ENCODE data around the gene C16orf89. TPM values are rescaled to one million over a fixed set of nuclear protein-coding genes. Genes with fewer than 3 reads are reported as not detected.
"Not testable (repeated sequence)": the region's sequence is repeated elsewhere in the genome, so short reads cannot be mapped to it uniquely, and the experiment has no call there.

Gene C16orf89
- polyA plus RNA-seq, 1 of the 3 experiments (the other 2 are of a cell fraction): not detected

DNA sequence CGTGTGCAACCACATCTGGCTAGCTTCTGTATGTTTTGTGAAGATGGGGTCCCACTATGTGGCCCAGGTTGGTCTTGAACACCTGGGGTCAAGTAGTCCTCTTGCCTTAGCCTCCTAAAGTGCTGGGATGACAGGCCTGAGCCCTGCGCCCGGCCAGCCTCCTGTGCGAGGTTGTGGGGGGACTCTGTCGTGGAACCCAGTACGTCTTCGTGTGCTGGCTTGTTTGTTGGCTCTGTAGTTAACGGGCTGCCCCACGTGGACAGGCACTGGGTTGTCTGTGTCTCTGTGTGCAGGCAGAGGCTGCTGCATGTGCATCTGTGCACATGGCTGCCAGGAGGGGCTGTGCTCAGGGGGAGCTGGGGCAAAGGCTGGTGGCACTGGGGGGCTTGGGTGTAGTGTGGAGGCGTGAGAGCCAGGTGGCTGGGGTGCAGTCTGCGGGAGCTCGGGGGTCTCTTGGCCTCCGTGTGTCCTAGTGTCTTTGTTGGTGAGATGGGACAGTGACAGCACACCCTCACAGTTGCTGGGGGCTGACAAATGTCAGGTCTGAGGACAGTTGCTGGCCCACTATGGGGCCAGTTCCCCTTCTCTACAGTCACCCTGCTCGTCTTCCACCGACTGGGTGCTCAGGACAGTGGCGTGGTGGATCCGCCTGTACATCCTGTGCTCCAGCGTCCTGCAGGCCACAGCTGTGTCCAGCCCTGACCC lies 22.5 kb upstream of the C16orf89 start:
- not testable (repeated sequence) for H3K9ac ChIP-seq; H2AFZ ChIP-seq (ENCODE audit: low read depth); H3K9me3 ChIP-seq; H3K4me1 ChIP-seq (ENCODE audit: control insufficient read depth in 1 of 2, insufficient read depth in 2 of 2, low read depth in 1 of 2, low read length in 1 of 2); H3K79me2 ChIP-seq (ENCODE audit: insufficient read depth); H4K20me1 ChIP-seq (ENCODE audit: insufficient read depth); H3K4me3 ChIP-seq (ENCODE audit: low read depth in 2 of 2, low read length in 1 of 2); H3F3A ChIP-seq (replicated peaks; ENCODE audit: insufficient read depth); H3K27ac ChIP-seq (ENCODE audit: low read depth in 2 of 2, low read length in 1 of 2); H3K27me3 ChIP-seq (ENCODE audit: insufficient read depth); H3K9me2 ChIP-seq; H3K4me2 ChIP-seq; DNase-seq
- CTCF ChIA-PET: interaction anchor here (1.3 kb wide), 1 partner anchor 31 kb away, joined by 3 read pairs; no protein-coding TSS in a partner anchor
- POLR2A ChIA-PET: interaction anchor here (1.1 kb wide), 1 partner anchor 16 kb away, joined by 3 read pairs; no protein-coding TSS in a partner anchor
- WGBS (ENCODE audit: low lambda C conversion rate): 98% methylated on average over 12 of the region's 18 CpGs
- H3K36me3 ChIP-seq (replicated peaks in 1 of 2; ENCODE audit: control insufficient read depth in 1 of 2, insufficient read depth in 2 of 2, low read length in 1 of 2): peaks cover 7 to 12% of the 10 kb centered on the region in 2 experiments

- CTCF ChIA-PET: interaction anchor here (1.4 to 1.6 kb wide), 2 partner anchors 13 to 31 kb away, joined by 6 to 8 read pairs; no protein-coding TSS in a partner anchor
- H3K9me3 ChIP-seq; H3K79me2 ChIP-seq (ENCODE audit: insufficient read depth); DNase-seq; H3K27me3 ChIP-seq (ENCODE audit: insufficient read depth); H3K4me3 ChIP-seq (ENCODE audit: low read depth in 2 of 2, low read length in 1 of 2); H4K20me1 ChIP-seq (ENCODE audit: insufficient read depth); H3K9me2 ChIP-seq; H3K4me2 ChIP-seq; POLR2A ChIA-PET; H3K9ac ChIP-seq; H2AFZ ChIP-seq (ENCODE audit: low read depth); H3F3A ChIP-seq (replicated peaks; ENCODE audit: insufficient read depth); H3K27ac ChIP-seq (ENCODE audit: low read depth in 2 of 2, low read length in 1 of 2); H3K4me1 ChIP-seq (ENCODE audit: control insufficient read depth in 1 of 2, insufficient read depth in 2 of 2, low read depth in 1 of 2, low read length in 1 of 2): not testable (repeated sequence)
- peaks cover 11 to 12% of the 10 kb centered on the region in 2 experiments for H3K36me3 ChIP-seq (replicated peaks in 1 of 2; ENCODE audit: control insufficient read depth in 1 of 2, insufficient read depth in 2 of 2, low read length in 1 of 2)
- 92% methylated on average over 11 of the region's 11 CpGs for WGBS (ENCODE audit: low lambda C conversion rate)
These were observed 20.0 kb upstream of the C16orf89 start for GRCh38 chr16:5085716-5086115.

DNA sequence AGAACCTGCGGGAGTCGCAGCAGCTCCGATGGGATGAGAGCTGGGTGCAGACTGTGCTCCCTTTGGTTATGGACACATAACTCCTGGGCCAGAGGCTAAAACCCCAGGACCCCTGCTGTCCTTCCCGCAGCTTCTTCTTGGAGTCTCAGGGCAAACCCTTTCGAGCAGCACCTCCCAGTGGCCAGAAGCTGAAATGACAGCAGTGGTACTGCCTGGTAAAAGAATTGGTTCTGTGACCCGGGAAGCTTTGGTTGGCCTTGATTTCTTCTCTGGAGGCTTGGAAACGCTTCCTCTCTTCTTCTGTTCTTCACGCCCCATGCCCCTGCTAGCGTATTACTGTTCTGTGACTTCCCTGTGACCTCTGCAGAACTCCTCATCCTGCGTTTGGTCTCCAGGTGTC lies 19.0 kb upstream of the C16orf89 start:
- H3K9ac ChIP-seq; H3K9me2 ChIP-seq; H3K27me3 ChIP-seq (ENCODE audit: insufficient read depth); H2AFZ ChIP-seq (ENCODE audit: low read depth); H3K79me2 ChIP-seq (ENCODE audit: insufficient read depth); H3K4me3 ChIP-seq (ENCODE audit: low read depth in 2 of 2, low read length in 1 of 2); H3F3A ChIP-seq (replicated peaks; ENCODE audit: insufficient read depth); H3K9me3 ChIP-seq; H3K4me1 ChIP-seq (ENCODE audit: control insufficient read depth in 1 of 2, insufficient read depth in 2 of 2, low read depth in 1 of 2, low read length in 1 of 2); H3K4me2 ChIP-seq; H3K27ac ChIP-seq (ENCODE audit: low read depth in 2 of 2, low read length in 1 of 2); H4K20me1 ChIP-seq (ENCODE audit: insufficient read depth): not testable (repeated sequence)
- ChIA-PET CTCF (interaction anchor here (0.7 to 1.6 kb wide), 11 partner anchors 8 to 129 kb away, joined by 3 to 8 read pairs (median 3); no protein-coding TSS in a partner anchor), POLR2A (interaction anchor here (1.5 kb wide), 1 partner anchor 29 kb away, joined by 3 read pairs; no protein-coding TSS in a partner anchor)
- DNase-seq: peak; percentile 66
- H3K36me3 ChIP-seq (replicated peaks in 1 of 2; ENCODE audit: control insufficient read depth in 1 of 2, insufficient read depth in 2 of 2, low read length in 1 of 2): peaks cover 10 to 12% of the 10 kb centered on the region in 2 experiments
- 60% methylated on average over 5 of the region's 10 CpGs for WGBS (ENCODE audit: low lambda C conversion rate)
- TF ChIP-seq, protein P1, sequence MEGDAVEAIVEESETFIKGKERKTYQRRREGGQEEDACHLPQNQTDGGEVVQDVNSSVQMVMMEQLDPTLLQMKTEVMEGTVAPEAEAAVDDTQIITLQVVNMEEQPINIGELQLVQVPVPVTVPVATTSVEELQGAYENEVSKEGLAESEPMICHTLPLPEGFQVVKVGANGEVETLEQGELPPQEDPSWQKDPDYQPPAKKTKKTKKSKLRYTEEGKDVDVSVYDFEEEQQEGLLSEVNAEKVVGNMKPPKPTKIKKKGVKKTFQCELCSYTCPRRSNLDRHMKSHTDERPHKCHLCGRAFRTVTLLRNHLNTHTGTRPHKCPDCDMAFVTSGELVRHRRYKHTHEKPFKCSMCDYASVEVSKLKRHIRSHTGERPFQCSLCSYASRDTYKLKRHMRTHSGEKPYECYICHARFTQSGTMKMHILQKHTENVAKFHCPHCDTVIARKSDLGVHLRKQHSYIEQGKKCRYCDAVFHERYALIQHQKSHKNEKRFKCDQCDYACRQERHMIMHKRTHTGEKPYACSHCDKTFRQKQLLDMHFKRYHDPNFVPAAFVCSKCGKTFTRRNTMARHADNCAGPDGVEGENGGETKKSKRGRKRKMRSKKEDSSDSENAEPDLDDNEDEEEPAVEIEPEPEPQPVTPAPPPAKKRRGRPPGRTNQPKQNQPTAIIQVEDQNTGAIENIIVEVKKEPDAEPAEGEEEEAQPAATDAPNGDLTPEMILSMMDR (IDR thresholded peaks at IDR 0.05): peak; percentile 72
- peak; percentile 61 for TF ChIP-seq RAD21 (IDR thresholded peaks at IDR 0.05; ENCODE audit: low read length)

DNA sequence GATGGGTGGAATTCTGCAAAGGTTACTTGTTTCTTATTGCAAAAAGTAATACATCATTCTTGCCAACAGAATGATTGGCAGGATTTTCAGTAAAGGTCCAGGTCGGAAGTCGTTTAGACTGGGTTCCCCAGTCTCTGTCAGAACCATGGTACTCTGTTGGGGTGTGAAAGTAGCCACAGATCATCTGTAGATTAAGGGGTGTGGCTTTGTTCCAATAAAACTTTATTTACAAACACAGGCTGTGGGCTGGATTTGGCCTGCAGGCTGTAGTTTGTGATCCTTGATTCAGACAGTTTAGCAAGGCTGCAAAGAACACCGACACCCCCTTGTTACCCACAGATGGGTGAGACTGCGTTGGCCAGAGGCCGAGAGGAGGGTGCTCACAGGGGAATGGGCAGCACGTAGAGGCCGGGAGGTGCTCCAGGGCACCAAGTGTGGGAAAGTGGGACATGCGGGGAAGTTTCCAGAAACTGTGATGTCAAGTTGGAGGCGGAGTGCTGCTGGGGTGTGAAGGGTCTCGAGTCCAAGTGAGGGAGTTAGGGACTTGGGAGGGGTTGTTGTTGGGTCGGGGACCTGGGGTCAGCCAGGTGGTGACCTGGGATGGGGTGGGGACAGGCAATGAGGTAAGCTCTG lies 18.5 kb upstream of the C16orf89 start:
- not testable (repeated sequence) for H3K4me2 ChIP-seq; H3K4me3 ChIP-seq (ENCODE audit: low read depth in 2 of 2, low read length in 1 of 2); H3F3A ChIP-seq (replicated peaks; ENCODE audit: insufficient read depth); H2AFZ ChIP-seq (ENCODE audit: low read depth); H3K27me3 ChIP-seq (ENCODE audit: insufficient read depth); H3K9me3 ChIP-seq; H3K9me2 ChIP-seq; H4K20me1 ChIP-seq (ENCODE audit: insufficient read depth); H3K79me2 ChIP-seq (ENCODE audit: insufficient read depth); H3K9ac ChIP-seq; H3K4me1 ChIP-seq (ENCODE audit: control insufficient read depth in 1 of 2, insufficient read depth in 2 of 2, low read depth in 1 of 2, low read length in 1 of 2); H3K27ac ChIP-seq (ENCODE audit: low read depth in 2 of 2, low read length in 1 of 2); DNase-seq
- ChIA-PET CTCF (interaction anchor here (0.7 to 1.6 kb wide), 12 partner anchors 8 to 128 kb away, joined by 3 to 8 read pairs (median 3); no protein-coding TSS in a partner anchor), POLR2A (interaction anchor here (1.5 kb wide), 1 partner anchor 28 kb away, joined by 3 read pairs; no protein-coding TSS in a partner anchor)
- H3K36me3 ChIP-seq (replicated peaks in 1 of 2; ENCODE audit: control insufficient read depth in 1 of 2, insufficient read depth in 2 of 2, low read length in 1 of 2): peaks cover 9 to 12% of the 10 kb centered on the region in 2 experiments
- WGBS (ENCODE audit: low lambda C conversion rate): 78% methylated on average over 11 of the region's 11 CpGs

DNA sequence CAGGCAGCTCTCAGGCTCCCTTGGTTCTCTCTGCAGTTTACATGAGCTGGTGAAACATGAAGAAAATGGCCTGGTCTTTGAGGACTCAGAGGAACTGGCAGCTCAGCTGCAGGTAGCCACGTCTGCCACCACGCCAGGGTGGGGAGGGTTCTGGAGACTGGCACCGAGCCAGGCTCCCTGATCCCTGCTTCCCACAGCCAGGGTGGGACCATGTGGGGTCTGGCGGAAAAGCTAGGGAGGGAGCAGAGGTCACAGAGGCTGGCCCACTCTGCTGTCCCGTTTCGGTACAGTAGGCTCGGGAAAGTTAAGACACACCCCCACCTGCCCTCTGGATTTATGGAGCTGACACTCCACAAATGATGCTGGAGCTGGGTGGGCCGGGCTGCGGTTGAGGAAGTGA lies 17.9 kb upstream of the C16orf89 start:
- not testable (repeated sequence) for H3K9me3 ChIP-seq; H3K9ac ChIP-seq; H3K27me3 ChIP-seq (ENCODE audit: insufficient read depth); H3K4me3 ChIP-seq (ENCODE audit: low read depth in 2 of 2, low read length in 1 of 2); H3K27ac ChIP-seq (ENCODE audit: low read depth in 2 of 2, low read length in 1 of 2); H3F3A ChIP-seq (replicated peaks; ENCODE audit: insufficient read depth); H3K9me2 ChIP-seq; H3K79me2 ChIP-seq (ENCODE audit: insufficient read depth); H2AFZ ChIP-seq (ENCODE audit: low read depth); DNase-seq; H3K4me2 ChIP-seq; H4K20me1 ChIP-seq (ENCODE audit: insufficient read depth); H3K4me1 ChIP-seq (ENCODE audit: control insufficient read depth in 1 of 2, insufficient read depth in 2 of 2, low read depth in 1 of 2, low read length in 1 of 2)
- peaks cover 7 to 12% of the 10 kb centered on the region in 2 experiments for H3K36me3 ChIP-seq (replicated peaks in 1 of 2; ENCODE audit: control insufficient read depth in 1 of 2, insufficient read depth in 2 of 2, low read length in 1 of 2)
- POLR2A ChIA-PET: interaction anchor here (1.5 kb wide), 1 partner anchor 27 kb away, joined by 3 read pairs; no protein-coding TSS in a partner anchor
- 86% methylated on average over 7 of the region's 9 CpGs for WGBS (ENCODE audit: low lambda C conversion rate)
- CTCF ChIA-PET: interaction anchor here (0.6 to 1.2 kb wide), 3 partner anchors 9 to 385 kb away, joined by 3 read pairs; no protein-coding TSS in a partner anchor

Data from SK-N-SH (cell line).